Stimulated activated naive CD4-positive, alpha-beta T cell treated with Interleukin-2 at 50 U/mL for 16 hours (primary cell): ENCODE results near the gene MCM3AP.
"Not testable (repeated sequence)": the region's sequence is repeated elsewhere in the genome, so short reads cannot be mapped to it uniquely, and the experiment has no call there.

Experiments
- DNase-seq: peaks from one replicate; lab custom pipeline; 2025; lab: John Stamatoyannopoulos, UW

Gene MCM3AP

GRCh38 chr21:46311568-46311967 lies 26.2 kb upstream of the MCM3AP start:
- DNase-seq: no peak

GRCh38 chr21:46310260-46310659 lies 24.8 kb upstream of the MCM3AP start:
- not testable (repeated sequence) for DNase-seq

GRCh38 chr21:46308431-46308830 lies 23.0 kb upstream of the MCM3AP start:
- DNase-seq: no peak

GRCh38 chr21:46307625-46308024 lies 22.2 kb upstream of the MCM3AP start:
- DNase-seq: no peak

- DNase-seq: no peak
These were observed 19.5 kb upstream of the MCM3AP start for GRCh38 chr21:46304955-46305354.

GRCh38 chr21:46304437-46304836 lies 19.0 kb upstream of the MCM3AP start:
- no peak for DNase-seq

- no peak for DNase-seq
These were observed 16.3 kb upstream of the MCM3AP start for GRCh38 chr21:46301759-46302158.

GRCh38 chr21:46299167-46299566 lies 13.8 kb upstream of the MCM3AP start:
- DNase-seq: no peak

- no peak for DNase-seq
These were observed 12.2 kb upstream of the MCM3AP start for GRCh38 chr21:46297338-46298271.

- peak; percentile 42 for DNase-seq
These were observed 10.8 kb upstream of the MCM3AP start for GRCh38 chr21:46295996-46296752.

GRCh38 chr21:46295177-46295770 lies 9.9 kb upstream of the MCM3AP start:
- no peak for DNase-seq

- no peak for DNase-seq
These were observed 9.3 kb upstream of the MCM3AP start for GRCh38 chr21:46294647-46295176.

- no peak for DNase-seq
These were observed 6.2 kb upstream of the MCM3AP start for GRCh38 chr21:46291561-46291960.

GRCh38 chr21:46289655-46290179 lies 4.3 kb upstream of the MCM3AP start:
- no peak for DNase-seq

- no peak for DNase-seq
These were observed 2.1 kb upstream of the MCM3AP start for GRCh38 chr21:46287541-46287940.

- DNase-seq: no peak
These were observed 1.2 kb upstream of the MCM3AP start for GRCh38 chr21:46286648-46287002.

GRCh38 chr21:46285761-46286647 lies 593 bp upstream of the MCM3AP start, which contains the start of gene YBEY:
Gene YBEY (plus strand): TSS chr21:46286342. CDS start chr21:46286914, 572 bp downstream.
- peak; percentile 86 for DNase-seq

GRCh38 chr21:46284733-46285132 lies 678 bp downstream of the MCM3AP start:
- DNase-seq: no peak

- DNase-seq: no peak
These were observed 1.2 kb downstream of the MCM3AP start for GRCh38 chr21:46284077-46284644.

GRCh38 chr21:46274797-46275390 lies 10.5 kb downstream of the MCM3AP start:
- no peak for DNase-seq
